T-helper 1 cell (primary cell): ENCODE data around the gene DNAH7.
A peak's percentile ranks its signal among the peaks of the same experiment; 100 is the strongest.

ENCODE experiments used
- DNase-seq, 5 donors: peaks; one replicate each; pipeline ENCODE4 v3.0.0-alpha.2; 2012 to 2020

Gene DNAH7

DNA sequence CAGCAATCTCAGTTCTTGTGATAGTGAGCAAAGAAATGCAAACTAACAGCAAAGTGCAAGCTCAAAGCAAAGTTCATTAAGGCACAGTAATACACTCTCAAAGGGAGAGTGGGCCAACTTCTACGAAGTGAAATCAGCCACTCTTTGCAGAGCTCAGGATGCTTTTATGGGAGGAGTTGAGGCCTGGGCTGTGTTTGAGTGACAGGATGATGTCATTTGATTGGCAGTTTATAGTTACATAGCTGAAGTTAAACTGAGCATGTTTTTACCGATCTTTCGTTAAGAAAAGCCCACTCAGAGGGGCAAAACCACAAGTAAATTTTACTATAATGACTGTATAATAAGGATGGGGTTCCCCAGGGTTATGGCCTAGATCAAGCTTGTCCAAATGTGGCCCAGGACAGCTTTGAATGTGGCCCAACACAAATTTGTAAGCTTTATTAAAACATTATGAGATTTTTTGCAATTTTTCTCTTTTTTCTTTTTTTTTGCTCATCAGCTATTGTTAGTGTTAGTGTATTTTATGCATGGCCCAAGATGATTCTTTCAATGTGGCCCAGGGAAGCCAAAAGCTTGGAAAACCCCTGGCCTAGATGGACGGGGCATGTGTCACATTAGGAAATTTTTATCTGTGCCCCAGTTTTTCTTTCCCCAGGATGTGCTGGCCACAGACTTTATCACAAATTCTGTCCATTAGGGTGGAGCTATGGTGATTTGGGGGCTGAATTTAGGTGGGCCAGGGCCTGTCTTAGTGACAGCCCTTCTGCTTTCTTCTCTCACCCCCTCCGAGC lies 8.3 kb upstream of the DNAH7 start:
- DNase-seq, result no peak

- DNase-seq, result no peak
Measured at GRCh38 chr2:196075196-196075595, 6.6 kb upstream of the DNAH7 start.

DNA sequence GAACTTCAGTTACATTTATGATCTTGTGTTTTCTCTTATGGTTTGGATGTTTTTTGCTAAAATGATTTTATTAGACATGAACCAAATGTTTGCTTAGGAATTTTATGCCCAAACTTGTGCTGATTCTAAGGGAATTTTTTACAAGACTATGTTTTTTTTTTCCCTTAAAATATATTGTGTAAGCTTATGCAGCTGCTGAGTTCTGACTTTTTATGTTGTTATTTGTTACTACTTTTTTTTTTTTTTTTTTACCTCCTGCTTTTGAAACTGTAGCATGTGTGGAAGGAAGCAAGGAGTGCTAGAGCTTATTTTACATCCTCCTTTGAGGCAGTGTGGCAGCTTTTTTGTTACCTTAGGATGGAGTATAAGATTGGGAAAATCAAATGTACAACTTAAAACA lies 6.0 kb upstream of the DNAH7 start:
- no peak for DNase-seq

- no peak for DNase-seq
Measured at GRCh38 chr2:196073521-196073920, 4.9 kb upstream of the DNAH7 start.

GRCh38 chr2:196067088-196067382 lies 1.6 kb downstream of the DNAH7 start:
- DNase-seq, result no peak

DNA sequence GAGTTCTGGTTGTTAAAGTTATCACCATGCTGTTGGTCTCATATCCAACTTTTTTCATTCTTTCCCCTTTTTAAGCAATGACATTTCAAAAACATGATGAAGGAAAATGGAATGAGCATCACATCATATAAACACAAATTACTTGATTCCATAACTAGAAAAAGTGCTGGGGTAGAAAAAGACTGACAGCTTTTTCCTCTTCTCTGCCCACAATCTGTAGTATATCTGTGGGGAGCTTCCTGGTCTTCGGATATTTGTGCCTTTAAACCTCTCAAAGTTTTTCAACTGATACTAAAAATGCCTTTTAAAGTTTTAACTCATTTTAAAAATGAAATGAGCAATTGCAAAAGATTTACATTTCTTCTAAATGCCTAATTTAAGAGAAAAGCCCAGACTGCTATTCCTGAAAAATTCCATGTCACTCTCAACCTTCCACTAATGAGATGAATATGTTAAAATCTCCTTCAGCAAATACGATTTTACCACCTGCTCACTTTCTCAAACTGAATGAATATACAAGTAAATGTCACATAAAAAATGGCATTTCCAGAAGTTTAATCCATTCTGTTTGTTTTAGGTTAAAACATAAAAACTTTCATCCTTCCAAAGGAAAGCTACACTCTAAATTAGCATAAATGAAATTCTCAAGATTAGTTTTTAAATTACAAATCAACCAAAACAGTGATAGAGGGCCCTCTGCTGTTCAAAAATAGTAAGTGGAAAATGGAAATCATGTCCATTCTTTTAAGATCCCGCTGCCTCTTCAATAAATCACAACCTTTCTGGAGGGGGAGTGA lies 2.1 kb downstream of the DNAH7 start:
- DNase-seq, result peak in 1 of 5 donors; percentile 33

GRCh38 chr2:196063773-196064172 lies 4.9 kb downstream of the DNAH7 start:
- no peak for DNase-seq

GRCh38 chr2:196059491-196059960 lies 9.1 kb downstream of the DNAH7 start:
- DNase-seq, result no peak

- no peak for DNase-seq
Measured at GRCh38 chr2:196054631-196055030, 14.0 kb downstream of the DNAH7 start.

DNA sequence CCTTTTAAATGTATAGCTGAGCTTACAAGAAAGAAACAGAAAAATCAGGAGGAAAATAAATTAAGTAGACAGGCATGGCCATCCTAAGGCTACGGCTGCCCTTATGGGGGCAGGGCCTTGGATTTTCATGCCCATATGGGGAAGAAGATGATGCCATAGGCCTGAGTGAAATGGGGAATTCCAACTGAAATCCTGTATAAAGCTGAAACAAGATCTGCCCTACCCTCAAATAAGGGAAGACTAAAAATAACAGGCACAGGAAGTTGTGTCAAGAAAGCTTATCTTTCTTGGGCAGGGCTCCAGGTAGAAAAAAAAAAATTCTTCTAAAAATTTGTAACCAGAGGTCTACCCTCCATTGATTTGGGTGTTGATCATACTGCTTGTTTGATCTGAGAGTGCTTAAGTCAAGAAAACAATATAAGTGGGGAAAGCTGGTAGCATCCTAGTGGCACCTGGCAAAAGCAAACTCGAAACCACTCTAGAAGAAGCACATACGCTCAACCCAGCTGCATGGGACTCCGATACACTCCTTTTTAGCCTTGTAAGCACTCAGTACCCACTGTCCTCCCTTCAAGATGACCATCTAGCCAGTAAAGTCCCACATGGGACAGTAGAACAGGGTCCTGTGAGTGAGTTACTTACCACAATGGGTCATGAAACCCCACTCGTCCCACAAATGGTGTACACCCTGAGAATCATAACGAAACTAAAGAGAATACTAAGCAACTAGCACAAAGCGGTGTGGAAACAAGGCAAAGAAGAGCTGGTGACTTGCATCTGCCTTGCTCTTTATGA lies 22.3 kb downstream of the DNAH7 start:
- no peak for DNase-seq

GRCh38 chr2:196041786-196042185 lies 26.9 kb downstream of the DNAH7 start:
- DNase-seq, result no peak

DNA sequence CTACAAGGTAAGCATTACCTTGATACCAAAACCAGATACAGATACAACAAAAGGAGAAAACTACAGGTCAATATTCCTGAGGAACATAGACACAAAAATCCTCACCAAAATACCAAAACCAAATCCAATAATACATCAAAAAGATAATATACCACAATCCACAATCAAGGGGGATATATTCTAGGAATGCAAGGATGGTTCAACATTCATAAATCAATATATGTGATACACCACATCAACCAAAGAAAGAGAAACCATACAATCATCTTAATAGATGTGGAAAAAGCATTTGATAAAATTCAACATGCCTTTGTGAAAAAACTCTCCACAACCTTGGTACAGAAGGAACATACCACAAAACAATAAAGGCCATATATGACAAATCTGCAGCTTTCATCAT lies 28.4 kb downstream of the DNAH7 start:
- no peak for DNase-seq

DNA sequence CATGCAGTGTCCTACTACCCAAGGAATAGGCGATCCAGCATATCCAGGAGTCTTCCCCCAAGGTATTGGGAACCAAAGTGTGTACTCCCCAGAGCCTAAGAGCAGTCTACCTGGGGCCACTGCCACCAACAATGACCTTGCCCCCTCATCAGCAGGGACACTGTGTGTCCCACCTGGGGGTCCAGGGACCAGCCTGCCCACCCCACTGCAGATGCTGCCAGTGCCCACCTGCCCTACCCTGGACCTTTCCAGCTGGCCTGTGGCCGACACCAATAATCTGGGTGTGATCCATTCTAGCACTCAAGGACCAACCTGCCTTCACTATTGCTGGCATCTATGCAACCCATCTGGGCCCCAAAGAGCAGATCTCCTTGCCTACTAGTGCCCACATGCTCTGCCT lies 32.2 kb downstream of the DNAH7 start:
- no peak for DNase-seq

GRCh38 chr2:196018037-196018436 lies 50.6 kb downstream of the DNAH7 start:
- DNase-seq, result no peak

DNA sequence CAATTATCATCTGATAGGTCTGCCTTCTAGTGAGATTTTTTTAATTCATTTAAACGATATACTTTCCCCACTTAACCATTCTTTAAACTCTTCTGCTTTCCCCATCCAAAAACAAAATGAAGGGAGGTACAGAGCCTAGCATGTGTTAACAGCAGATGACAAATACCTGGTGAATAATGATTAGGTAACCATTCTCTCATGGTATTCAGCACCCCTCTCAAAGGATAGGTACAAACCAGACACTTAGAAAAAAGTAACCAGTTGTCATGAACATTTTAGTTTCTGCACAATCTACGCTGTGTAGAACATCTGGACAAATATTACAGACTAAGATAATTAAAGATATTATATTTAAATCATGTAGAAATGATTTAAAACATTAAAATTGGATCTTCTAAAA lies 56.3 kb downstream of the DNAH7 start:
- DNase-seq, result no peak

DNA sequence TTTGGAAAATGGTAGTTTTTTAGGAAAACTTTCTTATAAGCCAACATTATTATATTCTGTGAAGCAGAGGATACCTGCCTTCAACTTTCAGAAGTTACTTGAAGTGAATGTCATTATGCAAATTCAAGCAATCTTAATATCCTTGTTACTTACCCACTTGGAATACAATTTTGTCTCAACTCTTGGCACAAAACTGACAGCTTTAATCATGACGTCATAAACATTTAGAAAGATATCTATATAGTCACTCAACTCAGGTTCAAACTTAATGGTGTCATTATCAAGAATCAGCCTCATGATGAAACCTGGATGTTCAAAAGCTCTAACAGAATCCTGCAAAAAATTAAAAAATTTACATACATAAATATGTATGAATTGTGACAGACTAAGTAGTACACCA lies 68.1 kb downstream of the DNAH7 start:
- no peak for DNase-seq

GRCh38 chr2:195998070-195998469 lies 70.6 kb downstream of the DNAH7 start:
- no peak for DNase-seq

GRCh38 chr2:195995499-195995898 lies 73.1 kb downstream of the DNAH7 start:
- DNase-seq, result no peak

GRCh38 chr2:195993623-195994022 lies 75.0 kb downstream of the DNAH7 start:
- no peak for DNase-seq

DNA sequence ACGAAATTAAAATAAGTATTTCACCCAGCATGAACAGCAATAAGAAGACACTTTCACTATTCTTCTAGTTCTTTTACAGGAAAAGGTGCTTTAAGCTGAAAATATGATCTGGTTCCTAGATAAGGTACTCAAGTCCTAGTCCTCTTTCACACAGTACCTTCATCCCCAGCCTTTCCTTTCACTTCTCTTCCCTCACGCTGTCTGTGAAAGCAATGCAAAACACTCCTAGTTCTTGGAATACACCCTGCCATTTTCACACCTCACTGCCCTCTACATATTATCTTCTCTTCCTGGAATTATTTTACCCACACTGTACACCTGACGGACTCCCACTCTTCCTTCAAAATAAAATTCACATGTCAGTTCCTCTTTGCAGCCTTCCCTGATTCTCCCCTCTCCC lies 82.9 kb downstream of the DNAH7 start:
- no peak for DNase-seq

GRCh38 chr2:195984923-195985726 lies 83.5 kb downstream of the DNAH7 start:
- no peak for DNase-seq

DNA sequence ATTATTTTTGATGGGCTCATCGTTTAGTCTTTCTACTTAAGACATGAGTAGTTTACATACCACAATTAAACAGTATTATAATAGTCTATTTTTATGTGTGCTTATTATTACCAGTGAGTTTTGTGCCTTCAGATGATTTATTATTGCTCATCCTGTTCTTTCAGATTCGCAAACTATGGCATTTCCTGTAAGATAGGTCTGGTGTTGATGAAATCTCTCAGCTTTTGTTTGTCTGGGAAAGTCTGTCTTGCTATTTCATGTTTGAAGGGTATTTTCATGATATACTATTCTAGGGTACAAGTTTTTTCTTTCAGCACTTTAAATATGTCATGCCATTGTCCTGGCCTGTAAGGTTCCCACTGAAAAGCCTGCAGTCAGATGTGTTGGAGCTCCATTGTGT lies 101.3 kb downstream of the DNAH7 start:
- no peak for DNase-seq

GRCh38 chr2:195961873-195962272 lies 106.8 kb downstream of the DNAH7 start:
- DNase-seq, result no peak
